ENCODE measurements around the gene HELZ.
"Not testable (repeated sequence)": the region's sequence is repeated elsewhere in the genome, so short reads cannot be mapped to it uniquely, and the experiment has no call there.

HELZ gene

DNA sequence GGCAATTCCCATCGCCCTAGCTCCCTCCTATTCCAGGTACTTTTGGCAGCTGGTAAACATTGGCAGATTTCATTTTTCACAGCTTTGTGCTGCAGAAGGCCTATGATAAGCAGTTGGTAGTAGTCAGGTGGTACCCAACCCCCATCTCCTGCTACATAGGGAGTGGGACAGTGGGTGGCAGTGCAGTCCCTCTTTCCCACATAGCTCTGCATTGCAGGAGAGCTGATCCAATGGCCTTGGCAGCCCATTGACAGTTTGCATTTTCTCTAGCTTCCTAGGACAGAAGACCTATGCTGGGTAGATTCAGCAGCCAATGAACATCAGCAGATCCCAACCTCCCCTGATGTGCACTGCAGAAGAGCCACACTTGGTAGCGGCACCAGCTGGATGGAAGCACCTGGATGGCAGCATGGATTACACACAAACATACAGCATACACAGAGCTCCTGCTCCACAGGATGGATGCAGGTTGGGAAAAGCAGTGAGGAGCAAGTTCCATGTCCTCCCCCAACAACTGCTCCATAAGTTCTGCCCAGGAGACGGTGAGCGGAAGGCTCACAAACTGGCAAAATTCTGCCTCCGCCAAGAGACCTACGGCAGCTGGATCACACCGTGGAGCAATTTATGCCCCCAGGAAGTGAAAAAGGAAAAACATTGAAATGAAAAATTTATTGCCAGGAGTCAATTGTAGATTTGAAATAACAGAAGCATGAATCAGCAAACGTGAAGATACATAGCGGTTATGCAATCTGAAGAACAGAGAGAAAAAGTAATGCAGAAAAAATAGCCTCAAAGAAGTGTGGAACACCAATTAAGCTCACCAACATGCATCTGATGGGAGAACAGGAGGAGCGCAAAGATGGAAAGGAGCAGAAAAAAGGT, 105.0 kb downstream of the HELZ start:
- DNase-seq: peak; percentile 50

DNA sequence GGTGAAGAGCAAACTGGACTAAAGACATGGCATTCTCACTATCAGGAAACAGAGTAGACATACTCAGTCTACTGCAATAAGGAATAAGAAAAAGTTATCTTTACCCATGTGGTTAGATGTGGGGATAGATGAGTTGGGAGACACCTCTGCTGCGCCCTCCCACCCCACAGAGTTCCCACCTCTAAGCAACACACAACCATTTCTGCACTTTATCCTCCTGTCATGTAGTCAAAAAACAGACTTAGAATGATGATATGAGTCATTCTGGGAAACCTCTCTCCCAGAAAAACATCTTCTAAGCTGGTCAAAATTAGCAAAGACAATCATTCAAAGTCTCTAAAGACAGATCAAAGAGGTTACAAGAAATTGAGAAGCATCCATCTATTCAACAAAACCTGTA, 105.7 kb downstream of the HELZ start:
- no peak for DNase-seq

DNA sequence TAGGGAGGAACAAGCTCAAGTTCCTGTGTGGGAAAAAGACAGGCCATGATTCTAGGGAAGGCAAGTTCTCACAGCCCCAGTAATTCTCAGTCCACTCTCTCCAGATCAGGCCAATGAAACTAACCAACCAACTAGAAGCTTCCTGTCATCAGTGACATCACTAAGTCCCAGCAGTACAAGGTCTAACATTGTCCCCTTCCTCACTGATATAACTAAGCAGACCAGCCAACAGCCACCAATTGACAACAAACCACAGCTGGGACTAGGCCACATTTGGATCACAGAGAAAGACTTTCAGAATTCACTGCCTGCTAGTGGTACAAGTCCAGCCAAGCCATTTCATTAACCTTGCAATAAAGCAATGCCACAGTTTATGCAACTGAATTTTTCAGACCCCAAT, 106.6 kb downstream of the HELZ start:
- no peak for DNase-seq

DNA sequence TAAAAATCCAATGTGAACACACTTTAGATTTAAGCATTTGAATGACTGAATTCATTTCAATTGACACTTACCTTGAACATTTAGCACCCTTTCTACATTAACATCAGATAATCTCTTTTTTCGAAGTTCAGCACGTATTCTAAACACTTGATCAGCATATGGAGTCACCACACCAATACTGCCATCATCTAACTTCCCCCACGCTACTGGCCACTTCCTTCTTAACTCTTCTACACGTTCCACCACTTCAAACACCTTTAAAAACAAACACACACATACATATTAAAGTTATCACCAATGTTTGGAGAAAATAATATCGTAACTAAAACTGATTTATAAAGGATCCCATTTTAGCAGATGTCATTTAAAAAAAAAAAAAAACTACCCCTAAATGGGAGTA, 107.1 kb downstream of the HELZ start:
- no peak for DNase-seq

DNA sequence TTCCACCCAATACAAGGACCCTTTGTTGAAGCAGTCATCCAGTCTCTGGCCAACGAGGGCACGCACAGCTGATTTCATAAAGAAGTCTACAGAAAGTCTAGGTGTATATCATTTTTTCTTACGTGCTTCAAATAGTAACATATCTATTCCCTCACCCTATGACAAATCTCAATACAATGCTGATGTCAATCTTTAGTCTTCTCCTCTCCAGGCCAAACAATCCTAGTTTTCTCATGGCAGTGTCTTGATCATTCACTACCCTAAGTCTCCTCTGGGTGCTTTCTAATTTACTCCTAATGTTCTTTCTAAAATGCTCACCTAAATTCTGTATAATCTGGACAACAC, 108.0 kb downstream of the HELZ start:
- DNase-seq: no peak

DNA sequence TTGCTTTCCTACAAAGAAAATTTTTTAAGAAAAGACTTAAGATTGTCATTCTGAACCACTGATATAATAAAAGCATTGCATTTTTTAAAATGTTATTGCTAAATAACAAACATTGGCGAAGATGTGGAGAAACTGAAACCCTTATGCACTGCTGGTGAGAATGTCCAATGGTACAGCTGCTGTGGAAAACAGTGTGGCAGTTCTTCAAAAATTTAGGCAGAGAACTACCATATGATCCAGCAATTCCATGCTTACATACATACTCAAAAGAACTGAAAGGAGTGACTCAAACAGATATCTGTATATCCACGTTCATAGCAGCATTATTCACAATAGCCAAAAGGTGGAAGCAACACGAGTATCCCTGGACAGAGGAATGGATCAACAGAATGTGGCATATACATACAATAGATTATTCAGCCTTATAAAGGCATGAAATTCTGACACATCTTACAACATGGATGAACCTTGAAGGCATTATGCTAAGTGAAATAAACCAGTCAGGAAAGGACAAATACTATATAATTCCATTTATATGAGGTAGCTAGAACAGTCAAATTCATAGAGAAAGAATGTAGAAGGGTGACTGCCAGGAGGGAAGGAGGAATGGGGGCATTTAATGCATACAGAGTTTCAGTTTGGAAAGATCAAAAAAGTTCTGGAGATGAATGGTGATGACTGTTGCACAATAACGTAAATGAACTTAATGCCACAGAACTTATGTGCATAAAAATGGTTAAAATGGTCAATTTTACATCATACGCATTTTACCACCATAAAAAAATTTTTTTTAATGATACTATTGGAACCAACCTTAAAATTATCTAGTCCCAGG, 108.6 kb downstream of the HELZ start:
- no peak for DNase-seq

DNA sequence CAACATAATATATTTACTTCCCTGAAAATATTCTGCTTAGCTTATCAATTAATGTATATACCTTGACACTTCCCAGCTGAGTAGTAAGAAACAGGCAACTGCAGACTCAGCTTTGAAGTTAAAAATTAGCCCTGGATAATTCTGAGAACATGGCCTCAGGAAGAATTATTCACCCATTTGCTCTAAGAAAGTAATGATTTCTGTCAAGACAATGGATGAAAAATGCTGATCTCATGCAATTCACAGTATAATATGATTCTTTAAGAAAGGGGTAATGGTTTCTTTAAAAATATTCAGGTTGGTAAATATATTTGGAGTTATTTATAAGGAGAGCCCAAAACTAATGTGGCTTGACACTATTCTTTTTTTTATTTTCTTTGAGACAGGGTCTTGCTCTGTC, 111.8 kb downstream of the HELZ start:
- DNase-seq: no peak

DNA sequence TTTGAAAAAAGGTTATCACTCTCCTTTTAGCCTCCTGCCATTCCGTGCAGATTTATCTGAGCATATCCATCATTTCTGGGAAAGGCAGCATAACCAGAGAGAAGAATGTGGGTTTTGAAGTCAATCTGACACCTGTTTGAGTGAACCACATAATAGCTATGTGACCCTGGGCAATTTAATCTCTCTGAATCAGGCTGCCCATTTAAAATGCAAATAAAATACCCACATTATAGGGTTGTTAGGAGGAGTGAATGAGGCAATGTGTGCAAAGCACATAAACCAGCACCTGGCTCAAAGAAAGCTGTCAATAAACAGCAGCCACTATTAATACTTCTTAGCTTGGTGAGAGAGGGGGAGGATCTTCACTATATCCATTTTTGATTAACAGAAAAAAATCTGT, 112.6 kb downstream of the HELZ start:
- DNase-seq: no peak

DNA sequence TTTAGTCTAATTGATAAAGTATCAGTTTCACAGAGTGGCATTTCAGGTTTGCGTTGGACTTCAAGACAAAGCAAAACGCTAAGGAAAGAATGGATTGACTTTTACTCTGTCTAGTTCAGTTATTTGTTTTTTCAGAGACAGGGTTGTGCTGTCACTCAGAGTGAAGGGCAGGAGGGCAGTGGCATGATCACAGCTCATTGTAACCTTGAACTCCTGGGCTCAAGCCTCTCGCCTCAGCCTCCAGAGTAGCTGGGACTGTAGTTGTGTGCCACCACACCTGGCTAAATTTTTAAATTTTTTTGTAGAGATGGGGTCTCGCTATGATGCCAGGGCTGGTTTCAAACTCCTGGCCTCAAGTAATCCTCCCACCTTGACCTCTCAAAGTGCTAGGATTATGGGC, 114.2 kb downstream of the HELZ start:
- DNase-seq: no peak

DNA sequence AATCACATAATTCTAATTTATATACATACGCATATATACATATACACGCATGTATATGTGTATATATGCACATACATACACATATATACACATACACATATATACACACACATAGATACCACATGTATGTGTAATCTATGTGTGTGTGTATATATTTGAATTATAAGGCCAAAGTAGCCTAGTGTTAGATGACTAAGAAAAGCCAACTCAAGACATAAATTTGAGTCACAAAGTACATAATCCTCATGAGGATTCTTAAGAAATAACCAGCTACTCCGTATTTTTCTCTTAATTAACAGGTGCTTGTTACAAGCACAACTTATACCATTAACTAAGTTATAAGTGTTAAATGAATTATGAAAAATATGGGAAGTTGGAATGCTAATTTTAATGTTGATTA, 115.7 kb downstream of the HELZ start:
- DNase-seq: no peak

DNA sequence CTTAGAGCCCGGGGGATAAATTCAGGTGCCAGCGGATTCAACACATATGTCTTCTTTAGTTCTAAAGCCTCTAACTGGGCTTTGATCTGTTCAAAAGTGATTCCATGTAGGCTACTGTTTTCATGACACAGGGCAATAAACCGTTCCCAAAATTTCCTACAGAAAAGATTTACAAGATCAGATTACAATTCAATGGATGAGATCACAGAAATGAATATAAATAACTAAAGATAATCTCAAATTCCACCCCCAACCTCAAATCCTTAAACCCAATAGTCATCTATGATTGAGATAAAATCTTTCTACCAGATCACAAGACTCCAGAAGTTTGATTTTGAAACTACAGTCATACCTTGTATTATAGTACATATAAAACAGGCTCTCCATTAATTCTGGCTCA, 116.3 kb downstream of the HELZ start:
- no peak for DNase-seq

DNA sequence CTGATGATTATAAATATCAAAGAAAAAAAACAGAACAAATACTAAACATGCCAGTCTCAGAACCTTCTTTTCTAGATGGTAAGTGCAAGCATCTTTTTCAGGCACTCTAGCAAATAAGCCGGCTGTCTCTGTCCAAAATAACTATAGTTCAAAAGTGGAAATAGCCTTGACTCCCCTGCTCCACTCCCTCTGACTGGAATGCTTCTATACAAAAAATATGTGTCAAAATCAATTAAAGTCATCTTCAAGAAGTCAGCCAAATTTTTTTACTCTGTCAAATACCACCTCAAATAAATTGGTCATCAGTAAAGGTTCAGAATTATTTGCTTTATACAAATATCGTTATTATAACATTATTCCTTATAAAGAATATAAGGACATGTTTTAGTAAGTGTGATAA, 117.1 kb downstream of the HELZ start:
- DNase-seq: no peak

DNA sequence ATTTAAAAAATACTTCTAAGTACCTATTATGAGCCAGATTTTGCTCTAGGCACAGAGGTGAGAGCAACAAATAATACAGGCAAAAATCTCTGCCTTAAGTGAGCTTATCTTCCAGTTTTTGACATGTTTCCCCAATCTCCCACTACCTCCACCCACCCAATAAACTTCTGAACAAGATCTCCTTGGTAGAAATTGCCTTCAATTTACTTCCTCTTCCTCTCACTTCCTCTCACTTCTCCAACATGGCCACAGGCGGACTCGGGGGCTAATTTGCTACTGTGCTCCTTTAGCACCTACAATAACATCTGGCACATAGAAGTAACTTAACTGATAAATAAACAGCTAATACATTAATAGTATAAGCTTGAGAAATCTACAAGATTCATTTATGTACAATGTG, 118.0 kb downstream of the HELZ start:
- DNase-seq: peak; percentile 46

DNA sequence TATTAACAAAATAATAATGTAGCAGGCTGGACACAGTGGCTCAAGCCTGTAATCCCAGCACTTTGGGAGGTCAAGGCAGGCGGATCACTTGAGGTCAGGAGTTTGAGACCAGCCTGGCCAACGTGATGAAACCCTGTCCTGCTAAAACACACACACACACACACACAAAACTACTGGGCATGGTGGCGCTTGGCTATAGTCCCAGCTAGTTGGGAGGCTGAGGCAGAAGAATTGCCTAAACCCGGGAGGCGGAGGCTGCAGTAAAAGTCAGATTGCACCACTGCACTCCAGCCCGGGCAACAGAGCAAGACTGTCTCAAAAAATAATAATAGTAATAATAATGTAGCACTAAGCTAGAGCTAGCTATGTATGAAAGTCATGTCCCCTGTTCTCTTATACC, 118.5 kb downstream of the HELZ start:
- not testable (repeated sequence) for DNase-seq

DNA sequence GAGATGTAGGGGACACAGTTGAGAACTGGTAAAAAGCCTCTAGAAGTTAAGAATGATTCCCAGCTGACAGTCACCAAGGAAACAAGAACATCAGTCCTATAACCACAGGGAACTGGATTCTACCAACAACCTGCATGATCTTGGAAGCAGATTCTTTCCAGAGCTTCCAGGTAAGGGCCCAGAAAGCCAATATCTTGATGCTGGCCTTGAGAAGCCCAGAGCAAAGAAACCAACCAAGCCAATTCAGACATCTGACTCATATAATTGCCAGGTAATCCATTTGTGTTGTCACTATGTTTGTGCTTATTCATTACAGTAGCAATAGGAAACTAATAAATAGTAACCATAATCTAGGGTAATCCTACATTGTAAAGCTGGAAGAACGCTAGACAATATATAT, 119.1 kb downstream of the HELZ start:
- no peak for DNase-seq

DNA sequence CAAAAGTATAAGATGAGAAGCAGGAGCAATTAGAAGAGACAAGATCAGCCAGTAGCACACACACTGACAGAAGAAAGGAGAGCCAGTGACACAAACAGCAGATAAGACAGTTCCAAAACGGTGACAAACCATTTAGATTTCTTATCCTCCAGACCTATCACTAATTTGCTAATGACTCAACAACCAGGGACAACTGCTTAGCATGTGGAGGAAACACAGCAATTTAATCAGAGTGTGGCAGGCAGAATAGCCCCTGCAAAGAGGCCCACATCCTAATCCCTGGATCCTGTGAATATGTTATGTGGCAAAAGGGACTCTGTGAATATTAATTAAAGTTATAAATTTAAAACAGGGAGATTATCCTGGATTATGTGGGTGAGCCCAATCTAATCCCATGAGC, 119.6 kb downstream of the HELZ start:
- peak; percentile 72 for DNase-seq

DNA sequence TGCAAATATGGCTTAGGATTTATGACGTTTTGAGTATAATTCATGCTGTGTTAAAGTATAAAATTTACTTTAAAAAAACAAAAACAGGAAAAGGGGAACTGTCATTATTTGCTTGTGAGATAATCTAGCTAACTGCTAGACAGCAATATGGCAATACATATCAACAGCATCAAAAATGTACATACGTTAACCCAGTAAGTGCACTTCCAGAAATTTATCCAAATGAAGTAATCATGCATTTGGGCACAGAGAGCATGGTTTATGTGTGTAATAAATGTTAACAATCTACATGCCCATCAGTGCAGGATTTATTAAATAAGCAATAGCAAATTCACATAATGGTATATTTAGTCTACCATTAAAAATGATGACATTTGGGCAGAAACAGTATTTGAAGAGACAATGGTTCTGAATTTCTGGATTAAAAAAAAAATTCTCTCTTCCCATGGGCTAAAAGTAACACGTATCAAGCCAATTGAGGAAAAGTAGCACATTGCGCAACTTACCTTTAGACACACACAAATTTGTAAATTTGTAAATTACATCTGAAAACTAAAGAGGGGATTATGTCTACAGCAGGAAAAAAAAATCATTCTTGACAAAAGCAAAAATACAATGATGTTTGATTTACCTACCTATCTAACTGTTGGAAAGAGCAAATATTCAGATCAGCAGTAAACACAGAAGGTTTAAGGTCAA, 120.4 kb downstream of the HELZ start:
- no peak for DNase-seq

DNA sequence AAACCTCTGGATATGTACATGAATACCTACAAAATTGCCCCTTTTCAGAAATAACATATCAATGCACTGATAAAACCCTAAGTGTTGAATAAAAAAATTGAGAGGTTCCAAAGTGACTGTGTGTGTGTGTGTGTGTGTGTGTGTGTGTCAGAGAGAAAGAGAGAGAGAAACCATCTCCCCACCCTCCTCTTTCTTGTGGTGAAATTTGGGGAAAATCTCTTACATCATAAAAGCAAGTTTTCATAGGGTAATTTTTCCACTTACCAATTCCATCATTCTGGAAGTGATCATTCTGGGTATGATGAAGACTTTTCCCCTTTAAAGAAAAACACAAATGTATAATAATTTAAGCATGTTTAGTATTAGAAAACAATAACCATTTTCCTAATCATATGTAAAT, 121.3 kb downstream of the HELZ start:
- DNase-seq: peak; percentile 11

DNA sequence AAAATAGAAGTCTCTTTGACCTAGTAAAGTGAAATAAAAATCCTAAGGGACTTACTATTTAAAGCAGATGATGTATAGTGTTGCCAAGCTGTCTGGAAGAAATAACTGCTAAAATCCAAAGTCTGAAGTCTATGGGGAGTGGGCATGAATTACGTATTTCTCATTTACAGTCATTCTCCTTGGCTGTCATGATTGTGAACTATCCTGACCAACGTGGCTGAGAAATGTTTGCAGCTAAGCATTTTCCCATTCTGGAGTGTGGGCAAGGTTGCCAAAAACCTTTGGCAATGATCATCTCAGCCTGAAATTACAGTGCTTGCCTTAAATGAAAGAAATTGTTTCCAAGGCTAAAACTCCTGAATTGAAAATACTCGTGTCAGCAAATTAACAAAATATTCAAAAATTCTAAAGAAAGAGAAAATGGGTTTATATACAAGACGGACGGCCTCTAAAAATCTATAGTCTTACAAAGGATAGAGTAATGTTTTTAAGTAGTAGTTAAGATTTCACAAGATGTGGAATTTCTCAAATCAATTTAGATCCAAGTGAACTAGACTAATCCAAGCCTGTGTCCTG, 123.6 kb downstream of the HELZ start:
- DNase-seq: no peak

DNA sequence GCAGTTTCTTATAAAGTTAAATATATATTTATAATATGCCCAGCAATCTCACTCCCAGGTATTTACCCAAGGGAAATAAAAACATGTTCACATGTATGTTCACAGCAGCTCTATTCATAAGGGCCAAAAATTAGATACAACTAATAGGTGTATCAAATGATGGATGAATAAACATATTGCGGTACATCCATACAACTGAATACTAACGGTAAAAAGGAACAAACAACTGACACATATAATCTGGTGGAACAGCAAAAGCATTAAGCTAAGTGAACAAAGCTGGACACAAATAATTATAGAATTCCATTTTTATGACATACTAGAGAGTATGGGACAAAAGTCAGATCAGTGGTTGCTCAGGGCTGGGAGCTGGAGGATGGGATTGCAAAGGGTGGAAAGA, 125.9 kb downstream of the HELZ start:
- no peak for DNase-seq

DNA sequence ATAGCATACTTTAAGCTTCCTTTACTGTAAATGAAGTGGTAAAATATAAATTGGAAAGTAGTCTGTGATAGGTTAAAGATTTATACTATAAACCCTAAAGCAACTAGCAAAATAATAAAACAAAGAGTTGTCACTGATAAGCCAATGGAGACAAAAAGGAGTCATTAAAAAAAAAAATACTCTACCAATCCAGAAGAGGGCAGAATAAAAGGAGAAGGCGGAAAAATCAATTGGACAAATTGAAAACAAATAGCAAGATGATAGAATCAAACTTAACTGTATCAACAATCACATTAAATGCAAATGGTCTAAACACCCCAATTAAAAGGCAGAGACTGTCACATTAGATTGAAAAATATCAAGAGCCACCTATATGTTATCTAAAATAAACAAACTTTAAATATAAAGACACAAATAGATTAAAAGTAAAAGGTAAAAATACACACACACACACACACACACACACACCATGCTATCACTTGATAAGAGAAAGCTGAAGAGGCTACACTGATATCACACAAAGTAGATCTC, 128.9 kb downstream of the HELZ start:
- DNase-seq: no peak

DNA sequence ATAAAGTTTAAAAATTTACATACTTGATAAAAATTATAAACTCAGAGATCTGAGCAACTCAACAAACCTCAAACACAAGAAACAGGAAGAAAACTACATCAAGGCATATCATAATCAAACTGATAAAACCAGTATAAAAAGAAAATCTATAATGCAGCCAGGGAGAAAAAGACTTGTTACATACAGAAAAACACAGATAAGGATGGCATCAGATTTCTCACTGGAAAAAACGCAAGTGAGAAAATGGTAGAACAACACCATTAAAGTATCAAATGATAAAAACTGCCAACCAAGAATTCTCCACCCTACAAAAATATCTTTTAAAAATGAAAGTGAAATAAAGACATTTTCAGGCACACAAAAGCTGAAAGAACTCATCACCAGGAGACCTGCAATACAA, 129.6 kb downstream of the HELZ start:
- DNase-seq: no peak

DNA sequence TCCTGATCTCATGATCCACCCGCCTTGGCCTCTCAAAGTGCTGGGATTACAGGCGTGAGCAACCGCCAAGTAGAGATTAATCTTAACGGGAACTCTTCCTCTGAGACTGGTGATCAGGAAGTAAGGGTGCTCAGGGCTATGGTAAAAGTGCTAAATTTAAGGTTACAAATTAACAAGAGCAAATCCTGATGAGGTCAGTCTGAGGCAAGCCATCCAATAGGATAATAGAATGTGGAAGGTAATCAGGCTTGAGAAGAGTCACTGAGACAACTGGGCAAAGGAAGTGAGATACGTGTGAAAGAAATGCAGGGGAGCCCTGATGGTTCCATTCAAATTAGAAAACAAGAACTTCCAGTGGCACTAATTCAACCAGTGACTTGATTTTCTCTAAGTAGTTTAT, 131.5 kb downstream of the HELZ start:
- no peak for DNase-seq

All from hematopoietic multipotent progenitor cell treated with erythropoietin and hydrocortisone succinate and interleukin-3 and kit ligand, for 4 days (in vitro differentiated cells).